SH-SY5Y (cell line): ENCODE results near the gene ITGB2.

ENCODE experiments used
- GATA2 ChIP-seq: IDR thresholded peaks from 2 replicates; pipeline ENCODE4 v1.6.1; 2011; ENCODE audit warnings: mild to moderate bottlenecking, low read depth, low read length
- GATA3 ChIP-seq: IDR thresholded peaks from 2 replicates; pipeline ENCODE4 v1.6.1; 2011; ENCODE audit warnings: low read depth, mild to moderate bottlenecking, low read length, moderate library complexity

Gene ITGB2

GRCh38 chr21:44887126-44887806 is 33.4 kb downstream of the ITGB2 start:
- TF ChIP-seq GATA3 (no peak), GATA2 (no peak)

DNA sequence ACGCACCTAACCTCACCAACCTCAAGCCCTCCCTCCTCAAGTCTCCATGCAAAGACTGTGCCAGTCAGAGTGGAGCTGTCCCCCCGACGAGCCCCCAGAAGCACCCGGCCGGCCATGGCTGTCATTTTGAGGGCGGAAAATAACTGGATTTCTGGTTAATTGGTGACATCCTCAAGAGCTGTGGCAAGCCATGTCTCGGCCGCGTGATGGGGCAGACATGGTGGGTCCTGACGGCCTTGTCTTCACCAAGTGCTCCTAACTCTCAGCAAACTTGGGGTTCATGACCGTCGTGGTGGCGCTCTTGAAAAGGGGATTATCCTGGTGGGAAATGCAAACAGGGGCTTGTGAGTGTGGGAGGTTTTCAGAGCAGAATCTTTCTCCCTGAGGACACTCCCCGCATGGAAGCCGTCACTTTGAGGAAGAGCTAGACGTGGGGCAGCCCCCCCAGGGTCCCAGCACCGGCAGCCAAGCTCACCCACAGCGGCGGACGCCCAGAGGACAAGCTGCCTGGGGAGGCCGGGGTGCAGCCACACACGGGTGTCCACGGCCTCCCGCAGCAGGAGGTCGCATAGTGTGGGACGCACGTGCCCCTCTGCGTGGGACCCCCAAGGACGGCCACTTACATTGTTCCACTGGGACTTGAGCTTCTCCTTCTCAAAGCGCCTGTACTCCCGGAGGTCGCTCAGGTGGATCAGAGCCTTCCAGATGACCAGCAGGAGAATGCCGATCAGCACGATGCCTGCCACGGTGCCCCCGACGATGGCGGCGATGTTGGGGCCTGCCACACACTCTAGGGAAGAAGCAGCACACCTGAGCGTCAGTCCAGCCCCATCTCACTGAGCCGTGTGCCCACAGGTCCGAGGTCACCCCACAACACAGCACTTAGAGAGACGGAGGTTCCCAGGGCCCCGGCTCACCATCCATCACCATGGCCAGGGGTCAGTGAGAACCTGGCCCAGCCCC is 34.3 kb downstream of the ITGB2 start:
- TF ChIP-seq GATA2 (no peak), GATA3 (no peak)

DNA sequence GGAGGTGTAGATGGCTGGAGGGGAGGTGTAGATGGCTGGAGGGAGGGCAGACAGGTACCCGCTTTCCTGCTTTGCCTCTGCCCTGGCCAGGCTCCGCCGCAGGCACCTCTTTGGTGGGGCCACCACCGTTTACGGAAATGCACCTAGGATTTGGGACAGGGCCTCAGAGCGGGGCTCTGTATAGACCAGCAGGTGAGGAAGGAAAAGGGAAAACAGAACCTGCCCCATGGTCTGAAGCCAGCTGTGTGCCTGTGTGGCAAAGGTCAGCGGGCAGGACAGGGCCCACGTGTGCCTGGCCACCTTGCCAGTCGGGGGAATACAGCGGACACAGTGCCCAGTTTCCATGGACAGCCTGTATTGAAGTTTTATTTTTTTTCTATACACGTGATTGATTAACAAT is 35.1 kb downstream of the ITGB2 start:
- TF ChIP-seq GATA3 (no peak), GATA2 (no peak)

DNA sequence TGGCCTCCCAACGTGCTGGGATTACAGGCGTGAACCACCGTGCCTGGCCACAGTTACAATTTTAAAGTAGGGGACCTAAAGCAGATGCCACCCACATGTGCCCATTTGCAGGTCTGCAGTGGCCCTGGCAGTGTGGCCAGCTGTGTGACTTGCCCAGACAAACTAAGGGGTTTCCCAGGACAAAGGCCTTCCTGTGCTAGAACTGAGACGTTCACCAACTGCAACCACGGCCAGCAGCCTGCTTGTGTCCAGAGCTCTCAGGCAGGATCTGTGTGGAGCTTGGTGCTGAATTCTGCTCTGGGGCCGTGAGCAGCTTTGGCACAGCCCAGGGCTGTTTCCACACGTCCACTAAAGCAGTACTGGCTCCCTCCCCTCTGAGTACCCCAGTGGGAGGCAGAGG is 36.6 kb downstream of the ITGB2 start:
- TF ChIP-seq GATA3 (no peak), GATA2 (no peak)

DNA sequence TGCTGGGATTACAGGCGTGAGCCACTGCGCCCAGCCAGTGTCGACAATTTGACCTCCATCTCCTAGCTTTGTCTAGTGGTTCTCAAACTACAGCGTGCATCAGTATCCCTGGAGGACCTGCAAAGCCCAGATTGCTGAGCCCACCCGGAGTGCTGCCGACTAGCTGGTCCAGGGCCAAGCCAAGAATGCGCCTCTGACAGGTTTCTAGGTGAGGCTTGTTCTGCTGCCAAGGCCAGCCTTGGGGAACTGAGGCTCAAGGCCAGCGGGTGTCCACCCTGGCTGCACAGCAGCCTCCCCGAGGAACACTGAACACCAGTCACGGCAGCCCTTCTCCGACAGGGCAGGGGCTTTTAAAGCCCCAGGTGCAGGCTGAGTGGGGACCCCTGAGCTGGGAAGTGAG is 37.4 kb downstream of the ITGB2 start:
- TF ChIP-seq GATA2 (no peak), GATA3 (no peak)

DNA sequence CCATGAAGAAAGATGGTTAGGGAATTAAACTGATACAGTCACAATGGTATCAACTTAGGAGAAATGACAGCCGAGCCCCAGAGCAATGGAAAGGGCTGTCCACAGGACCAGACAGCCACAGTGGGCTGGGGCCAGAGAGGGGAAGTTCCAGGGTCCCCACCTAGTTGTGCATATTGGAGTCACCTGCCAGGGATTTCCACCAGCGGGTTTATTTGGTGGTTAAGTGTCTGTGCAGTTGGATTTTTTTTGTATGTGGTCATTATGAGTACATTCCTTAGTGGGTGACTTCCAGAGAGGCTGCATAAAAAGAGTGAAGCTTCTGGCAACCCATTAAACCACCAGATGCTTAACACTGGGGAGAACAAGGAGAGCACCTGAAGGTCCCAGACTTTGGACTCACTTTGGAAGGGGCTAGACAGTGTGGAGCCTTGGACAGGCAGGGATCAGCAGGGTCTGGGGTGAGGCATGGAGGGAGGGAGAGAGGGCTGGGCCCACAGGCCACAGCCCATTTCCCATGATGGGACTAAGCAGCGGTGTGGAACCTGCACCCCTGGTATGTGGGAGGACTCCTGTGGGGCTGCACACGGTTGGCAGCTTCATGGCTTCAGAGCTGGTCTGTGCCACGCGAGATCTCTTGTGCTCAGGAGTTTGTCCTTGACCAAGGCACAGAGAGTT is 39.4 kb downstream of the ITGB2 start:
- TF ChIP-seq GATA2 = no peak
- no peak for TF ChIP-seq GATA3

GRCh38 chr21:44880405-44881197 is 40.1 kb downstream of the ITGB2 start:
- TF ChIP-seq GATA2 = no peak
- TF ChIP-seq GATA3 = no peak

- no peak for TF ChIP-seq GATA3
- no peak for TF ChIP-seq GATA2
These were observed 42.4 kb downstream of the ITGB2 start for GRCh38 chr21:44878053-44878982.

DNA sequence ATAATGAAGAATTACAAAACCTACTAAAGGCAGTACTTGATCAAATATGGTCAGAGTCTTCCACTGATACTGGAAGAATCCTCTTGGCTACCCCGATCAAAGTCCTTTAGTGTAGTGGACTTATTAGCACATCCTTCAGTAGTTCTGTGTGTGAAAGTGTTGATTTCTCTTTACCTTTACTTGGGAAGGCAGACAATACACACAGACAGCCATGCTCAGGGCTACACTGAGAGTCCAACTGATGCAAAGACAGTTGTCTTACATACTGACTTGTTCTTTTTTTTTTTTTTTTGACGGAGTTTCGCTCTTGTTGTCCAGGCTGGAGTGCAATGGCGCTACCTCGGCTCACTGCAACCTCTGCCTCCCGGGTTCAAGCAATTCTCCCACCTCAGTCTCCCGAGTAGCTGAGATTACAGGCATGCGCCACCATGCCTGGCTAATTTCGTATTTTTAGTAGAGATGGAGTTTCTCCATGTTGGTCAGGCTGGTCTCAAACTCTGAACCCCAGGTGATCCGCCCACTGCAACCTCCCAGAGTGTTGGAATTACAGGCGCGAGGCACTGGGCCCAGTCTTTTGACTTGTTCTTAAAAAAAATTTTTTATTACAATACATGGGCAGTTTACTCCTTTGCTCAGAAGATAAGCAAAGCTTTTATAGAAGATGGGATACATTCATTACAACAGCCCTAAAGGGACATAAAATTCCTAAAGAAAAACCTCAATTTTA is 43.7 kb downstream of the ITGB2 start:
- TF ChIP-seq GATA2 (no peak), GATA3 (no peak)

DNA sequence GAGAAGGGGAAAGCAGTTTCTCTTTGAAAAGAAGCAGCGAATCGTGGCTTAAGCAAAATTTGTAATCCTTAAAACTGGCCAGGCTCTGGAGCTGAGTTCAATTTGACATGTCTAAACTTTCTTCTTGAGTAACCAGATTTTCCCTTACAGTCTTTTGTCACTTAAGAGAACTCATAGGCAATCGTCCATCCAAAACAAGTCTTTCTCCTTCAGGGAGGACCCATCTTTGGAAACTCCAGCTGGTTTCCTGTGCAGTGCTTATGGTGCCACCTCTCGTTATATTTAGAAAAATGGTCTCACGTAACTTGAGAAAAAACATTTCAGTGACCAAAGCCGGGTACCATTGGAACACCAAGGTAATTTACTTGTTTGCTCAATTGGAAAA is 45.4 kb downstream of the ITGB2 start:
- TF ChIP-seq GATA3 (no peak), GATA2 (no peak)

DNA sequence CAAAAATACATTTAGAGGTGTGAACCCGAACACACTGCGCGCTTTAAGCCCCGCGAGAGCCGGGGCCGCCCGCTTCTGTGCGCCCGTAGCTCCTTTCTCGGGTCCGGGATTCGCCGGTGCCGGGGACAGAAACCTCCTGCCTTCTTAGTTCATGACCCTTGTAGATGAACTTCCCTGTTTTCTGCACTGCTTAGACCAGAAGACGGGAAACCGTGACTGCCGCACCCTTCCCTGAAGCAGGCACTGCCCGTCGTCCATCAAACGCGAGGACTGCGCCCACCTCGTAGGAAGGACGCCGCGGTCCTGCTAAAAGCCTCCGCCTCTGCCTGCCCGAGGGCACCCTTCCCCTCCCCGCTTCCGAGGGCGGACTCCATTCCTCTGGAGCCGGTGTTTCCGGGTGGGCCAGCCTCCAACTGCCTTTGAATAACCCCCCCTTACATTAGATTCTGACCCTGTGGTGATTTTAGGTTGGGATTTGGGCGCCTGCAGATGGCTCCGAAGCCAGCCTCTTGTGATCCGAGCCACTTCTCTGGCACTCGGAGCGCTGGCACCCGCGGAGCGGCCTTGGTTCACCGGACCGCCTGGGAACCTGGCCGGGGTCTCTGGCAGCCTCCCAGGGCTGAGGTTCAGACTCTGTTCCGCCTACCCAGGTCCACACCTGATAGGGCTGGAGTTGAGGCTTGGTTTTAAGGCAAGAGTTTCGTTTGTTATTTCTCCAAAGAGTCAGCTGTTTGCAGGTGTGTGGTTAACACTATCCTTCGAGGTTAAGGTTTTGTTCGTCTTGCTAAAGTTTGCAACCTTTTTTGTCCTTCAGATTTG is 46.0 kb downstream of the ITGB2 start:
- TF ChIP-seq GATA2 (no peak), GATA3 (no peak)

- no peak for TF ChIP-seq GATA3
- TF ChIP-seq GATA2 = no peak
These were observed 46.5 kb downstream of the ITGB2 start for GRCh38 chr21:44874240-44874496.
